Gastroesophageal sphincter (tissue), 4 donors: ENCODE results near the gene KCND3. TPM values are rescaled to one million over a fixed set of nuclear protein-coding genes. Genes with fewer than 3 reads are reported as not detected.
A peak's percentile ranks its signal among the peaks of the same experiment; 100 is the strongest.

ENCODE experiments used
- ATAC-seq: fragments of 150-250 bp; one replicate; pipeline ENCODE4 v1.9.1; 2016; ENCODE audit warnings: mild to moderate bottlenecking, moderate library complexity
- H3K27ac ChIP-seq, 4 donors: fragments of 200-600 bp; sonication (generic) in 3 of 4; 1 replicate in 3 of 4; 2 replicates in 1 of 4; pipeline ENCODE4 v1.5.1; 2016 to 2019
- H3K27me3 ChIP-seq: fragments of 200-600 bp; sonication (generic); one replicate; pipeline ENCODE4 v1.5.1; 2019
- H3K36me3 ChIP-seq, 2 donors: fragments of 200-600 bp; sonication (generic); one replicate each; pipeline ENCODE4 v1.5.1; 2019; ENCODE audit warnings: control low read depth in 1 of 2
- H3K4me1 ChIP-seq, 3 donors: fragments of 200-600 bp; sonication (generic); 1 replicate in 2 of 3; 2 replicates in 1 of 3; pipeline ENCODE4 v1.5.1; 2016 to 2019; ENCODE audit warnings: control low read depth in 2 of 3
- H3K4me3 ChIP-seq, 2 donors: fragments of 200-600 bp; sonication (generic); one replicate each; pipeline ENCODE4 v1.5.1; 2019; ENCODE audit warnings: mild to moderate bottlenecking in 1 of 2, moderate library complexity in 1 of 2
- H3K9me3 ChIP-seq, 3 donors: fragments of 200-600 bp; sonication (generic); one replicate each; pipeline ENCODE4 v1.5.1; 2017 to 2019; ENCODE audit warnings: control low read depth in 2 of 3
- EP300 ChIP-seq: sonication (generic); formaldehyde crosslinking; IDR thresholded peaks from one replicate; pipeline ENCODE4 v1.6.1; 2017; ENCODE audit warnings: antibody characterized with exemption, mild to moderate bottlenecking
- POLR2A ChIP-seq, 2 donors: fragments of 450-650 bp; IDR thresholded peaks; one replicate each; pipeline ENCODE4 v1.6.1; 2017; ENCODE audit warnings: antibody characterized with exemption in 2 of 2, mild to moderate bottlenecking in 2 of 2, moderate library complexity in 1 of 2
- POLR2AphosphoS5 ChIP-seq: sonication (generic); formaldehyde crosslinking; IDR thresholded peaks from one replicate; pipeline ENCODE4 v1.6.1; 2017; ENCODE audit warnings: antibody characterized with exemption
- WGBS, 2 donors: methylation state at CpG; one replicate each; pipeline ENCODE4 v1.1.5; 2018; ENCODE audit warnings: low coverage in 1 of 2; 5-methylcytosine and 5-hydroxymethylcytosine counted together
- total RNA-seq, 4 donors: library from RNA; depleted of rRNA; stranded (reverse); fragments of >200 nt; gene quantifications; one replicate each; pipeline ENCODE4 v1.1.0, GENCODE V29; 2016
- TF ChIP-seq, protein P1 (sequence below), 4 experiments: fragments of 200-600 bp in 2 of 4; fragments of 450-650 bp in 2 of 4; sonication (generic) in 1 of 4; IDR thresholded peaks; one replicate each; pipeline ENCODE4 v1.5.1; 2017 to 2019; ENCODE audit warnings: antibody characterized with exemption in 4 of 4, mild to moderate bottlenecking in 2 of 4, moderate library complexity in 2 of 4

KCND3 gene
- total RNA-seq, 4 donors from 2014 or later, result 36.2 to 58.7 (median 57.4) TPM

DNA sequence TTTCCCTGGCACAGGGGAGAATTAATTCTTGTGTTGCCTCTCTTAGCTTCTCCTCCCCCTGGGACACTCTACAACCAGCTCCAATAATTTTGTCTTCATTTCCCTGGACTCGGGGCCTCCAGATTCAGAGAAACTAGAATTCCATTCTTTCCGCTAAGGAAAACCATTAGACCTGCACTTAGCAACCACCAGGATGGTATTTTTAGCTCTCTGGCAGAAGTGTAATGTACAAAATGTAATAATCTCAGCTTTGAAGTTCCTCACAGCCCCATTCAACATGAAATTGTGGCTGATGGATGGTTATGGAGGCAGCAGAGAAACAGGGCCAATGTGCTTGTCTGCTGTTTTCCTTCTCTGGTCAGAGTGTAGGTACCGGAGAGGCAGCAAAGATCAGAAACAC, 113.8 kb downstream of the KCND3 start:
- TF ChIP-seq, protein P1, sequence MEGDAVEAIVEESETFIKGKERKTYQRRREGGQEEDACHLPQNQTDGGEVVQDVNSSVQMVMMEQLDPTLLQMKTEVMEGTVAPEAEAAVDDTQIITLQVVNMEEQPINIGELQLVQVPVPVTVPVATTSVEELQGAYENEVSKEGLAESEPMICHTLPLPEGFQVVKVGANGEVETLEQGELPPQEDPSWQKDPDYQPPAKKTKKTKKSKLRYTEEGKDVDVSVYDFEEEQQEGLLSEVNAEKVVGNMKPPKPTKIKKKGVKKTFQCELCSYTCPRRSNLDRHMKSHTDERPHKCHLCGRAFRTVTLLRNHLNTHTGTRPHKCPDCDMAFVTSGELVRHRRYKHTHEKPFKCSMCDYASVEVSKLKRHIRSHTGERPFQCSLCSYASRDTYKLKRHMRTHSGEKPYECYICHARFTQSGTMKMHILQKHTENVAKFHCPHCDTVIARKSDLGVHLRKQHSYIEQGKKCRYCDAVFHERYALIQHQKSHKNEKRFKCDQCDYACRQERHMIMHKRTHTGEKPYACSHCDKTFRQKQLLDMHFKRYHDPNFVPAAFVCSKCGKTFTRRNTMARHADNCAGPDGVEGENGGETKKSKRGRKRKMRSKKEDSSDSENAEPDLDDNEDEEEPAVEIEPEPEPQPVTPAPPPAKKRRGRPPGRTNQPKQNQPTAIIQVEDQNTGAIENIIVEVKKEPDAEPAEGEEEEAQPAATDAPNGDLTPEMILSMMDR (IDR thresholded peaks at IDR 0.05), result peak in 2 of 4 experiments; percentile 22 to 24
- TF ChIP-seq POLR2A (IDR thresholded peaks at IDR 0.05) (no peak), EP300 (no peak), POLR2AphosphoS5 (peak; percentile 58)
- H3K4me1 ChIP-seq, result peaks cover 20 to 57% (median 22%) of the 10 kb centered on the region in 3 donors
- no peaks in the 10 kb centered on the region for H3K36me3 ChIP-seq
- H3K27me3 ChIP-seq, result no peaks in the 10 kb centered on the region
- no peak overlapping the region for H3K4me3 ChIP-seq
- H3K27ac ChIP-seq, result peak overlapping the region in 3 of 4 donors; percentile 36 to 64 (median 50)
- H3K9me3 ChIP-seq, result no peaks in the 10 kb centered on the region
- WGBS, 2 donors, result 45 to 62% methylated on average over 2 to 3 of the region's 3 CpGs
- ATAC-seq, result no peak

DNA sequence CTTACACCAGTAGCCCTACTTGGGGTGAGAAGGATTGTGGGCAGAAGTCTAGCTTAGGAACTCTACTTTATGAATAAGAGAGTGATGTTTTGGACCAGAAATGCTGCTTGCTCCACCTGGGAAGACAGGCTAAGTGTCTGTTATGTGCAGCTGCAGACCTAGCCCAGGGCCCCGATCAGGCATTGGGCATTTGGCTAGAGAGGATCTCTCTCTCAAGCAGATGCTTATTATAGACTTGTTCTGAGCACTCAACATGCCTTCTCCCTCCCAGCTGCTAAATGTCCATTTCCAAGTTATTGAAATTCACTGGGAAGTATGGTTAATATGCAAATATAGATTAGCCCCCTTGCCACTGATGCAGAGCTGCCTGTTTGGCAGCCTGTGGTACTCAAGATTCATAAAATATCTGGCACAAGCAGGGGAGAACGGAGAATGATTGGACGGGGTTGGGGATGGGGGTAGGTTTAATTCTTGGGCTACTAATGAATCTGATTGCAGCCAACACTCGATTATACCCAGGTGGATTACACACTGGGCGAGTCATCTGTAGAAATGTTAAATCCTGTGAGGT, 115.9 kb downstream of the KCND3 start:
- Histone ChIP-seq H3K36me3 (no peaks in the 10 kb centered on the region), H3K9me3 (no peaks in the 10 kb centered on the region), H3K4me1 (peaks cover 4 to 37% (median 11%) of the 10 kb centered on the region in 3 donors), H3K27ac (no peak overlapping the region), H3K27me3 (no peaks in the 10 kb centered on the region), H3K4me3 (no peak overlapping the region)
- no peak for TF ChIP-seq POLR2AphosphoS5
- TF ChIP-seq POLR2A (IDR thresholded peaks at IDR 0.05), result no peak
- TF ChIP-seq, protein P1 (IDR thresholded peaks at IDR 0.05), result no peak
- no peak for TF ChIP-seq EP300
- ATAC-seq, result no peak
- WGBS, 2 donors, result 76 to 80% methylated on average over 3 to 4 of the region's 5 CpGs

DNA sequence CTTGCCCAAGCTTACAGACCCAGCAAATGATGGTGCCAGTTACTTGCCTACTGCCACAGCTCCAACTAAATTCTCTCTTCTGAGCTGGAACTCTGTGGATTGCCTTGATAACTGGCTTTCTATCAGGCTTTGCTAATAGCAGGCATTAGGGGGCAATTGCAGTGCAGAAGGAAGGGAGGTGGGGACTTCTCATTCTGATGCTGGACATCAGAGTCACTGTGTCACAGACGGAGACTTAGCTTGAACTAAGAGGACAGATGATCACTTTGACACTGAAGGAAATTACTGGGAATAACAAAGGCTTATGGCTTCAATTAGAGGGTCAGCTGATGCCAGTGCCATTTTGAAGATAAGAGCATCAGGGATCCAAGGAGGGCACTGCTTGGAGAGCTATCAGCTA, 119.3 kb downstream of the KCND3 start:
- Histone ChIP-seq H3K9me3 (no peaks in the 10 kb centered on the region), H3K36me3 (no peaks in the 10 kb centered on the region), H3K27ac (no peak overlapping the region), H3K4me3 (no peak overlapping the region), H3K27me3 (no peaks in the 10 kb centered on the region), H3K4me1 (peaks cover 0 to 3% (median under 1%) of the 10 kb centered on the region in 3 donors)
- TF ChIP-seq POLR2A (IDR thresholded peaks at IDR 0.05) (no peak), POLR2AphosphoS5 (no peak), EP300 (no peak)
- TF ChIP-seq, protein P1 (IDR thresholded peaks at IDR 0.05), result no peak
- WGBS, 2 donors, result no CpG with 5 or more reads among the region's 1 CpG
- no peak for ATAC-seq

DNA sequence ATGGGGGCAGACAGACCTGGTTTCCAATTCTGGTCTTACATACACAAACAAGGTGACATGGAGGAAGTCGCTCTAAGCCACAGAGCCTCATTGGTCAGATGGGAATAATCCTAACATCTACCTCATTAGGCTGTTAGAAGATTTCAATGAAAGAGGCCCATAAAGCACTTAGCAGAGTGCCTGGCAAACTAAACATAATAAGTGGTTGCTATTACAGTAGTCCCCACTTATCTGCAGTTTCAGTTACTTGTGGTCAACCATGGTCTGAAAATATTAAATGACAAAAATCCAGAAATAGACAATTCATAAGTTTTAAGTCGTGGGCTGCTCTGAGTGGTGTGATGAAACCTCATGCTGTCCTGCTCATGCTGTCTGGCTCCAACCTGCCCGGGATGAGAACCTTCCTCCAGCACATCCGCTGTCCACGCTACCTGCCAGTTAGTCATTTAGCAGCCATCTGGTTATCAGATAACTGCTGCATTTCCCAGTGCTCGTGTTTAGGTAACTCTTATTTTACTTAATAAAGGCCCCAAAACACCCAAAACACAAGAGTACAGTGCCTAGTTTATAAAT, 121.5 kb downstream of the KCND3 start:
- Histone ChIP-seq H3K4me1 (no peaks in the 10 kb centered on the region), H3K27ac (no peak overlapping the region), H3K27me3 (no peaks in the 10 kb centered on the region), H3K36me3 (no peaks in the 10 kb centered on the region), H3K9me3 (no peaks in the 10 kb centered on the region), H3K4me3 (no peak overlapping the region)
- ATAC-seq, result no peak
- TF ChIP-seq, protein P1 (IDR thresholded peaks at IDR 0.05), result no peak
- WGBS, 2 donors, result 83 to 93% methylated on average over 4 to 6 of the region's 6 CpGs

DNA sequence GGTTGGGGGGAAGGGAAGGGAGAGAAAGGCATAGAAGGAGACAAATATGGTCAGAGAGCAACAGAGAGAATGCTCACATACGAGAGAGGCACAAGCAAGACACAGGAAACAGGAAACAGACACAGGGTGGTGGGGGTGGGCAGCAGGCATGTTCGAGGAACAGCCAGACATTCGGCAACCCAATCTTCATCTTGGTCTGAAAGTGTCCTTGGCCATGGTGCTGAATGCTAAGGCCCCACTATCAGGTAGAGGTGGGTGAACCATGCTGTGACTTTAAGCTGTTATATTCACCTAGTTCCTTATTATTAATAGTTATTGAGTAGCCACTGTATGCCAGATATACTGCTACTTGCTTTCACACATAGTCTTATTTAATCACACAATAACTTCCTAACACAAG, 124.6 kb downstream of the KCND3 start:
- H3K27me3 ChIP-seq, result no peaks in the 10 kb centered on the region

More for the DNA sequence above, 124.6 kb downstream of the KCND3 start:
- TF ChIP-seq, protein P1 (IDR thresholded peaks at IDR 0.05), result no peak
- no peak for TF ChIP-seq POLR2AphosphoS5
- no peak for TF ChIP-seq POLR2A (IDR thresholded peaks at IDR 0.05)
- no peak for TF ChIP-seq EP300
- 17 to 26% methylated on average over 3 of the region's 3 CpGs for WGBS, 2 donors
- Histone ChIP-seq H3K36me3 (no peaks in the 10 kb centered on the region), H3K4me3 (no peak overlapping the region), H3K27ac (no peak overlapping the region), H3K4me1 (no peaks in the 10 kb centered on the region), H3K9me3 (no peaks in the 10 kb centered on the region)
- no peak for ATAC-seq
